AG09319 (cell line): Measurements from ENCODE around the gene PNMA6E.
"Not testable (repeated sequence)": the region's sequence is repeated elsewhere in the genome, so short reads cannot be mapped to it uniquely, and the experiment has no call there.

Experiments used
- DNase-seq: peaks from one replicate; pipeline ENCODE4 v3.0.0-alpha.2; 2010; ENCODE audit warnings: low read depth; ENCODE audit errors: extremely low read depth
- CTCF ChIP-seq: IDR thresholded peaks from 2 replicates; pipeline ENCODE4 v1.5.1; 2011; ENCODE audit warnings: low read depth, mild to moderate bottlenecking, inconsistent platforms, low read length, moderate library complexity

The PNMA6E gene

GRCh38 chrX:153398275-153398960 lies 2.7 kb downstream of the PNMA6E start:
- no peak for DNase-seq
- no peak for TF ChIP-seq CTCF

GRCh38 chrX:153397256-153397960 lies 3.7 kb downstream of the PNMA6E start:
- DNase-seq, result no peak
- no peak for TF ChIP-seq CTCF

GRCh38 chrX:153396320-153397195 lies 4.6 kb downstream of the PNMA6E start:
- no peak for TF ChIP-seq CTCF
- no peak for DNase-seq

GRCh38 chrX:153395613-153396319 lies 5.4 kb downstream of the PNMA6E start:
- DNase-seq, result no peak
- TF ChIP-seq CTCF, result no peak

GRCh38 chrX:153394612-153395011 lies 6.5 kb downstream of the PNMA6E start:
- no peak for DNase-seq
- TF ChIP-seq CTCF, result no peak

GRCh38 chrX:153392642-153393321 lies 8.4 kb downstream of the PNMA6E start:
- no peak for DNase-seq
- TF ChIP-seq CTCF, result no peak

- not testable (repeated sequence) for DNase-seq
Measured at GRCh38 chrX:153389460-153389768, 11.7 kb downstream of the PNMA6E start.
